Skeletal muscle satellite cell (primary cell): ENCODE measurements around the gene NUTM2A.
"Not testable (repeated sequence)": the region's sequence is repeated elsewhere in the genome, so short reads cannot be mapped to it uniquely, and the experiment has no call there.

Experiments
- H3K27me3 ChIP-seq: 2 replicates; pipeline ENCODE4 v1.7.0; 2013; ENCODE audit warnings: low read length; ENCODE audit not compliant: control insufficient read depth, insufficient read depth
- H3K36me3 ChIP-seq: 2 replicates; pipeline ENCODE4 v1.7.0; 2013; ENCODE audit warnings: mild to moderate bottlenecking, control low read depth, low read length; ENCODE audit not compliant: insufficient read depth
- H3K4me1 ChIP-seq: 2 replicates; pipeline ENCODE4 v1.7.0; 2013; ENCODE audit warnings: low read length; ENCODE audit not compliant: control insufficient read depth, insufficient read depth
- H3K4me2 ChIP-seq: 2 replicates; pipeline ENCODE4 v1.7.0; 2013; ENCODE audit warnings: mild to moderate bottlenecking, low read length
- H3K4me3 ChIP-seq: 2 replicates; pipeline ENCODE4 v1.7.0; 2013; ENCODE audit warnings: low read length
- H3K9ac ChIP-seq: 2 replicates; pipeline ENCODE4 v1.7.0; 2013; ENCODE audit warnings: mild to moderate bottlenecking, low read depth, low read length, moderate library complexity
- H3K9me3 ChIP-seq: replicated peaks from 2 replicates; pipeline ENCODE4 v1.7.0; 2013; ENCODE audit warnings: mild to moderate bottlenecking, control low read depth, low read length

The NUTM2A gene

DNA sequence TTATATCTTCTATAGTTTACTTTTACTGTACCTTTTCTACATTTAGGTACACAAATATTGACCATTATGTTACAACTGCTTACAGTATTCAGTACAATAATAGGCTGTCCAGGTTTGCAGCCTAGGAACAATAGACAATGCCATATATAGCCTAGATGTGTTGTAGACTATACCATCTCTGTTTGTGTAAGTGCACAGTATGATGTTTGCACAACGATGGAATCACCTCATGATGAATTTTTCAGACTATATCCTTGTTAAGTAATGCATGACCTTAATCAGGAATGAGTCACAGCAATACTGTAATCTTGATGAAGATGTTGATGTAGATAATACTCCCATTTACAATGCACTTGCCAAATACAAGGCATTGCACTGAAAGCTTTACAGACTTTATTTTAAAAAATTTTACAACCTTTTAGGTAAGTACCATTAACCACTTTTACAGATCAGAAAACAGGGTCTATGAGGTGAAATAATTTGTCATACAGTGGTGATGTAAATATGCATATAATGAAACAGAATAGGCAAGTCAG lies 23.6 kb downstream of the NUTM2A start:
- H3K4me2 ChIP-seq, H3K9me3 ChIP-seq, H3K9ac ChIP-seq, H3K36me3 ChIP-seq, H3K27me3 ChIP-seq, H3K4me3 ChIP-seq, H3K4me1 ChIP-seq: not testable (repeated sequence)

DNA sequence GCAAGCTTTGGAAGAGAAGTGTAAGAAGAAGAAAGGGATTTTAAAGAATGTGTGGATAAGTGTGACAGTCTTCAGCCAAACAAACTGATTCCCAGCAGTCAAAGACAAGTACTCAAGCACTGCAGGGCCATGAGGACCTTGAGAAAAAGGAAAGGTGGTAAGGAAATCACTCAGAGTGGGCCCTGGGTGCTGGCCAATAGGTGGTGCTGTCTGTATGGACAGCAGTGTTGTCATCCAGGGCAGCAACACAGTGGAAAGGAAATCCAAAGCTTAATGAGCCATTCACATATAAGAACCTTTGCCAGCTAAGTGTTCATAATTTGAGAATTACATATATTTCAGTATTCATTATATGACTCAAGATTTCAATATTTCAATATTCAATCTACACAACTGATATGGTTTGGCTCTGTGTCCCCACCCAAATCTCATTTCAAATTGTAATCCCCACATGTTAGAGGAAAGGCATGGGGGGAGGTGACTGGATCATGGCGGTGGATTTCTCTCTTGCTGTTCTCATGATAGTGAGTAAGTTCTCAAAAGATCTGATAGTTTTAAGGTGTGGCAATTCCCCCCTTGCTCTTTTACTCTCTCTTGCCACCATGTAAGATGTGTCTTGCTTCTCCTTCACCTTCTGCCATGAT lies 55.6 kb downstream of the NUTM2A start:
- not testable (repeated sequence) for H3K9ac ChIP-seq, H3K4me2 ChIP-seq, H3K4me1 ChIP-seq, H3K27me3 ChIP-seq, H3K36me3 ChIP-seq, H3K9me3 ChIP-seq, H3K4me3 ChIP-seq
